Measurements from ENCODE around the gene ZNF511. TPM values are rescaled to one million over a fixed set of nuclear protein-coding genes. Genes with fewer than 3 reads are reported as not detected.

The ZNF511 gene
- total RNA-seq, 1 experiment from 2014 or later, result 42.7 TPM

- CTCF ChIA-PET, result no interaction called here
- Mint-ChIP-seq H3K4me3 (ENCODE audit: unreplicated experiment) (no peak overlapping the region), H3K4me1 (ENCODE audit: insufficient read depth, unreplicated experiment) (peaks cover 3% of the 10 kb centered on the region), H3K27ac (ENCODE audit: low read depth, unreplicated experiment) (no peak overlapping the region), H3K27me3 (ENCODE audit: insufficient read depth, unreplicated experiment) (no peaks in the 10 kb centered on the region), H3K9me3 (ENCODE audit: unreplicated experiment) (no peaks in the 10 kb centered on the region), H3K36me3 (ENCODE audit: insufficient read depth, unreplicated experiment) (peaks cover 85% of the 10 kb centered on the region)
- no TSS peak for BruUV-seq (replicated peaks)
- POLR2A ChIA-PET, result no interaction called here
- DNase-seq (ENCODE audit: unreplicated experiment), result no peak
- no peak for TF ChIP-seq CTCF (IDR thresholded peaks at IDR 0.05; ENCODE audit: unreplicated experiment)
- intact Hi-C loops (cut with micrococcal nuclease), result no loop called here
Measured at GRCh38 chr10:133289761-133290160, 19.0 kb upstream of the ZNF511 start.

GRCh38 chr10:133292919-133293809 lies 15.6 kb upstream of the ZNF511 start:
- intact Hi-C loops (cut with micrococcal nuclease), result no loop called here

GRCh38 chr10:133293810-133294119 lies 14.9 kb upstream of the ZNF511 start:
- Mint-ChIP-seq H3K36me3 (ENCODE audit: insufficient read depth, unreplicated experiment) (peaks cover 87% of the 10 kb centered on the region), H3K27ac (ENCODE audit: low read depth, unreplicated experiment) (no peak overlapping the region), H3K4me3 (ENCODE audit: unreplicated experiment) (no peak overlapping the region), H3K4me1 (ENCODE audit: insufficient read depth, unreplicated experiment) (peaks cover 4% of the 10 kb centered on the region), H3K27me3 (ENCODE audit: insufficient read depth, unreplicated experiment) (no peaks in the 10 kb centered on the region), H3K9me3 (ENCODE audit: unreplicated experiment) (no peaks in the 10 kb centered on the region)
- POLR2A ChIA-PET, result interaction anchor here (0.9 kb wide), 1 partner anchor 16 kb away, joined by 4 read pairs; no protein-coding TSS in a partner anchor
- CTCF ChIA-PET, result interaction anchor here (0.7 kb wide), 1 partner anchor 34 kb away, joined by 3 read pairs; no protein-coding TSS in a partner anchor
- DNase-seq (ENCODE audit: unreplicated experiment), result peak; percentile 41
- intact Hi-C loops (cut with micrococcal nuclease), result no loop called here
- BruUV-seq (replicated peaks), result no TSS peak
- no peak for TF ChIP-seq CTCF (IDR thresholded peaks at IDR 0.05; ENCODE audit: unreplicated experiment)

More at GRCh38 chr10:133292919-133293809, 15.6 kb upstream of the ZNF511 start:
- peaks cover 4% of the 10 kb centered on the region for H3K4me1 Mint-ChIP-seq (ENCODE audit: insufficient read depth, unreplicated experiment)
- no peaks in the 10 kb centered on the region for H3K9me3 Mint-ChIP-seq (ENCODE audit: unreplicated experiment)
- DNase-seq (ENCODE audit: unreplicated experiment), result peak; percentile 93
- peaks cover 87% of the 10 kb centered on the region for H3K36me3 Mint-ChIP-seq (ENCODE audit: insufficient read depth, unreplicated experiment)
- CTCF ChIA-PET, result interaction anchor here (0.7 to 1.6 kb wide), 5 partner anchors 9 to 36 kb away, joined by 3 to 11 read pairs (median 3); no protein-coding TSS in a partner anchor
- H3K4me3 Mint-ChIP-seq (ENCODE audit: unreplicated experiment), result no peak overlapping the region
- POLR2A ChIA-PET, result interaction anchor here (0.9 to 1.2 kb wide), 2 partner anchors 15 to 18 kb away, joined by 4 read pairs; no protein-coding TSS in a partner anchor
- no TSS peak for BruUV-seq (replicated peaks)
- H3K27ac Mint-ChIP-seq (ENCODE audit: low read depth, unreplicated experiment), result no peak overlapping the region
- H3K27me3 Mint-ChIP-seq (ENCODE audit: insufficient read depth, unreplicated experiment), result no peaks in the 10 kb centered on the region
- no peak for TF ChIP-seq CTCF (IDR thresholded peaks at IDR 0.05; ENCODE audit: unreplicated experiment)

- peaks cover 4% of the 10 kb centered on the region for H3K4me1 Mint-ChIP-seq (ENCODE audit: insufficient read depth, unreplicated experiment)
- peaks cover 87% of the 10 kb centered on the region for H3K36me3 Mint-ChIP-seq (ENCODE audit: insufficient read depth, unreplicated experiment)
- intact Hi-C loops (cut with micrococcal nuclease), result no loop called here
- CTCF ChIA-PET, result interaction anchor here (0.7 to 1.2 kb wide), 2 partner anchors 12 to 35 kb away, joined by 3 to 4 read pairs; no protein-coding TSS in a partner anchor
- no peak overlapping the region for H3K4me3 Mint-ChIP-seq (ENCODE audit: unreplicated experiment)
- H3K27ac Mint-ChIP-seq (ENCODE audit: low read depth, unreplicated experiment), result no peak overlapping the region
- no peaks in the 10 kb centered on the region for H3K27me3 Mint-ChIP-seq (ENCODE audit: insufficient read depth, unreplicated experiment)
- BruUV-seq (replicated peaks), result no TSS peak
- no peaks in the 10 kb centered on the region for H3K9me3 Mint-ChIP-seq (ENCODE audit: unreplicated experiment)
- no peak for TF ChIP-seq CTCF (IDR thresholded peaks at IDR 0.05; ENCODE audit: unreplicated experiment)
- peak; percentile 50 for DNase-seq (ENCODE audit: unreplicated experiment)
- POLR2A ChIA-PET, result interaction anchor here (0.9 kb wide), 1 partner anchor 16 kb away, joined by 4 read pairs; no protein-coding TSS in a partner anchor
Measured at GRCh38 chr10:133294189-133294588, 14.5 kb upstream of the ZNF511 start.

All from MCF 10A (cell line).